GM18508 (cell line): Measurements from ENCODE around the gene PTMA.
"Not testable (repeated sequence)": the region's sequence is repeated elsewhere in the genome, so short reads cannot be mapped to it uniquely, and the experiment has no call there.

Experiments
- ATAC-seq: cut with Tn5 transposase; IDR thresholded peaks from one replicate; pipeline ENCODE4 v1.9.1; 2021; ENCODE audit warnings: moderate number of reproducible peaks; ENCODE audit not compliant: insufficient read depth, unreplicated experiment

Gene PTMA

DNA sequence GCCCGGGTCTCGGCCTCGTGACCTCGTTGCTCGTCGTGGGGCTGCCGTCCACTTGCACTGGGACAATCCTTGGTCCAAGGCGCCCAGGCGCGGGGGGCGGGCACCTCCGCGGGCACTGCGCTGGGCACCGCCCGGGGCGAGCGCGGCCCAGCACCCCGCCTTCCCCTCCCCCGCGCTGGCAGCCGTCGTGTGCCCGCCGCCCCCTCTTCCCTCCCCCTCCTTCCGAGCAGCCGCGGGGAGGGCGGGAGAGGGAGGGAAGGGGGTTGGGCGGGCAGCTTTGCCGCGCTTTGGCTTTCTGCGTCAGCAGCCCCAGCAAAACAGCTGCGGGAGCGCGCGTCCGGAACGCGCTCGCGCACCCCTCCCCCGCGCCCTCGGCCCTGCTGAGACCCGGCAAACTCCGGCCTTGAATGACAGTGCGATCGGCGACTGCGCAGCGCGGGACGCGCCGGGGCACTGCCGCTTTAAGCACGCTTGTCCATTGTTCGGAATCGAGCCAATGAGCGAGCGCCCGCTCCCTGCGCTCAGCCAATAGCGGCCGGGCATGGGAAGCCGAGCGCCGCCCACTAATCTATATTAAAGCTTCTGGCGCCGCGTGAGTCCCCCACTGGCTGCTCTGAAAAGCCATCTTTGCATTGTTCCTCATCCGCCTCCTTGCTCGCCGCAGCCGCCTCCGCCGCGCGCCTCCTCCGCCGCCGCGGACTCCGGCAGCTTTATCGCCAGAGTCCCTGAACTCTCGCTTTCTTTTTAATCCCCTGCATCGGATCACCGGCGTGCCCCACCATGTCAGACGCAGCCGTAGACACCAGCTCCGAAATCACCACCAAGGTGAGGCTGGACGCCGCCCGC lies at the start of gene PTMA:
TSS of gene PTMA (plus strand) at position 599 of the 846 bp plus-strand sequence. CDS start at position 781, 182 bp downstream.
- ATAC-seq, result peak; percentile 37

DNA sequence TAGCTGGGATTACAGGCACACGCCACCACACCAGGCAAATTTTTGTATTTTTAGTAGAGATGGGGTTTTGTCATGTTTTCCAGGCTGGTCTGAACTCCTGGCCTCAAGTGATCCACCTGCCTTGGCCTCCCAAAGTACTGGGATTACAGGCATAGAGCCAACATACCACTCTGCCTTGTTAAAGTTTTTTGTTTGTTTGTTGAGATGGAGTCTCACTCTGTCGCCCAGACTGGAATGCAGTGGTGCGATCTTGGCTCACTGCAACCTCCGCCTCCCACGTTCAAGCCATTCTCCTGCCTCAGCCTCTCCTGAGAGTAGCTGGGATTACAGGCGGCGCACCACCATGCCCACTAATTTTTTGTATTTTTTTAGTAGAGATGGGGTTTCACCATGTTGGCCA lies 48.3 kb upstream of the PTMA start:
- ATAC-seq, result not testable (repeated sequence)

- ATAC-seq, result no peak
Observed at GRCh38 chr2:231660860-231661259, 47.5 kb upstream of the PTMA start.

GRCh38 chr2:231661422-231662027 lies 46.8 kb upstream of the PTMA start:
- ATAC-seq, result no peak

DNA sequence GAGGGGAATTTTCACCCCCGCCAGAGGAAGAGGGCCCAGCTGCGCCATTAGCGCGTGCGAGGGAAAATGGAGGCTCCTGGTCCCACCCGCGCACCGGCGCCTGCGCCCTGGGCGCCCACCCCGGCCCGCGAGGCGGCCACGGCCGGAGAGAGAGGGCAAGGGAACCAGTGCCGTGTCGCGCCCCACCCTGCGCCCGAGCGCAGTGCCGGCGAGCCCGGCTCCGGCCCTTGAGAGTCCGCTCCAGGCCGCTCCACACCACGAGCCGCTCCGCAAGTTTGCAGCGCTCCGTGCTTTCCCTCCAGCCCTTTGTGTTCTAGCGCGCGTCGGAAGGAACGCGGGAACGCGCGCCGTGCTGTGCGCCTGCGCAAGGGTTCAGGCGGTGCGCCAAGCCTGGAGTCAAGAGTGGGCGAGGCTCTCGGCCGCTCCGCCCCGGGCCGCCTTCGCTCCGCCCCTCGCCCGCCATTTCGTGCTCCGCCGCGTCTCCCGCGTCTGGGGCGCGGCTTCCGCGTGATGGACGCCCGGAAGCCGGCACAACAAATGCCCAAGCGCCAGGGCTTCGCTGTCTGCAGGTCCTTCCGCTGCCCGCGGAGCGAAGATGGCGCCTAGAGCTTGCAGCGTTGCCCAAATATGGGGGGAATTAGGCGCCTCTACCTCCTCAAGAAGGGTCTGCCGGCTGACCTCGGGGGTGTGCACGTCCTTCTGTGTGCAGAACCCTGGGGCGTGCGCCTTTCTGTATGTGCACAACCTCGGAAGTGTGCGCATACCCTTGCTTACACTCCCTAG lies 46.1 kb upstream of the PTMA start:
- peak; percentile 40 for ATAC-seq

GRCh38 chr2:231662811-231663457 lies 45.4 kb upstream of the PTMA start:
- no peak for ATAC-seq

GRCh38 chr2:231663458-231664212 lies 44.7 kb upstream of the PTMA start:
- no peak for ATAC-seq

GRCh38 chr2:231664727-231665126 lies 43.6 kb upstream of the PTMA start:
- no peak for ATAC-seq

DNA sequence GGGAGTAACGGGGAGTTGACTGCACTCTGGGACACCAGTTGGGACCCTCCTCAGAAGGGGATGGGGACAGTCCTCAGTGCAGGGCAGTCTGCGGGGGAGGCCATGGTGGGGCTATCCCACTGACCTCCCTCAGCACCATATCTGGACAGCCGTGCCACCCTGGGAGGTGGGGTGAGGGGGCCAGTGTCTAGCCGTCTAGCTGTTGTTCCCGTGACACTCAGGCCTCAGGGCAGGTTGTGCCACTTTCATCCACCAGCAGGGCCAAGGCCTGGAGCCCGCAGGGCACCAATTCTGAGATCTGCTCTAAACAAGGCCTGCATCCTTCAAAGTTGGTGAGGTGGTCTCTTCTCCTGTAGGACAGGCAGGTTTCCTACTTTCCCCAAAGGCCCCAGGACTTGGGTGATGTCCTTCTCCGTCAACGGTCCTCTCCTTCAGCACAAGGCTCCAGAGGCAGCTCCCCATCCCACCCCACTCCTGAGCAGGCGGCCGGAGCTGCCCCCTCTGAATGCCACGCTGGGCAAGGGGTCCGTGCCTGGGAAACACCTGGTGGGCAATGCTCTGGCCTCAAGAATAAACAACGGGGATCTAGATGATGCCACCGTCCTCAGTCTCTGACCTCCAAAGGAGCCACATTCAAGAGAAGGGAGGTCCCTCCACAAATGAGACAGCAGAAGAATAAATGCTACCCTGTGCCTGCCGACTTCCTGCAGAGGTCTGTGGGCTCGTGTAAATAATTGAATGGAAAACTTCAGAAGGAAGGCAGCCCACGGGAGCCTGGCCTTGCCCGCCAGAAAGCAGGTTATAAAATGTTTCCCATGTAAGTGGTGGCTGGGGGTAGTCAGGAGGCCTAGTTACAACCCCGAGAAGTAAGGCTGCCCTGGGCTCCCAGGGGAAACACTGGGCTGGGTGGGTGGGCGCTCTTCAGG lies 42.8 kb upstream of the PTMA start:
- ATAC-seq, result no peak

DNA sequence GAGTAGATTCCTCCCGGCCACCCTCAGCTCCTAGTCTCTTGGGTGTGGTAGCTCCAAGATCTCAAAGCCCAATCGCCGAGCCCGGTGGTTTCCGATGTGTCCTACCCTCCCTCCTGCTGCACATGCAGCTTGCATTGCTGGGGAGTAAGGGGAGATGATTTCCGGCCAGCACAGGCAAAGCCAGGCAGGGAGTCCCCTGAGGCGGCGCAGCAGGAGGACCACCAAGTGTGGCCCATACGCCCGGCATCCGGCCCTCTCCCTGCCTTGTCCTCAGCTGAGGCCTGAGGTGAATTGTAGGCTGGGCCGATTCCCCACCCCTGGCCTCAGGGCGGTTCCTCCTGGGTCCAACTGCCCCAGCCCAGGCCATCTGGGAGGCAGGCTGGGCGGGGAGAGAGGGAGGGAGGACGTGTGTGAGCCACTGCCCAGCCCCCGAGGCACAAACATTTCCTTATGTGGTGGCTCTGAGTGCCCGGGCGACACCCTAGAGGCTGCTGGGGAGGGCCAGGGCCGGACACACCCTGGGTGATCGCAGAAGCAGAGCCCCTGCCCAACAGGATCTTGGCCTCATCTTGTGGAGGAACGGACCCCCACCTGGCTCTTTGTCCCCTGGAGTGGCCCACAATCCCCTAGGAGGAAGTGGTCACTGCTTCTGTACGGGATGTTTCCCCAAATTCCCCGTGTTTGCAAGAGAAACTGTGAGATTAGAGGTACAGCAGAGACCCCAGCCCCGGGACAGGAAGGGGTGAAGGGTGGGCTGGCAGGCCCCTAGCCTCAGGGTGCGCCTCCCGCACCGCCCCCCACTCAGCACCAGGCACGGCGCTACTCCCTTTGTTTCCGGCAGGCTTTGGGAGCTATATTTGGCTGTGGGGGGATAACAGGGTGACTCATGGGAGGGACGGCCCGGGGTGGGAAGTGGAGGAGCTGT lies 41.9 kb upstream of the PTMA start:
- ATAC-seq, result peak; percentile 33

DNA sequence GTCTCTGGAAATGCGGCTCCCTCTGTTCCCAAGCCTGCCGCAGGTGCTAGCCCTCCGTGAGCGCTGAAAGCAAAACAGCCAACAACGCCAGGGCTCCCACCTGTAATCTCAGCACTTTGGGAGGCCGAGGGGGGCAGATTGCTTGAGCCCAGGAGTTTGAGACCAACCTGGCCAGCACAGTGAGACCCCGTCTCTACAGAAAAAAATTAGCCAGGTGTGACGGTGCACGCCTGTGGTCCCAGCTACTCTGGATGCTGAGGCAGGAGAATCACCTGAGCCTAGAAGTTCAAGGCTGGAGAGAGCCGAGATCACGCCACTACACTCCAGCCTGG lies 41.3 kb upstream of the PTMA start:
- ATAC-seq, result no peak

GRCh38 chr2:231667496-231667895 lies 40.8 kb upstream of the PTMA start:
- no peak for ATAC-seq

DNA sequence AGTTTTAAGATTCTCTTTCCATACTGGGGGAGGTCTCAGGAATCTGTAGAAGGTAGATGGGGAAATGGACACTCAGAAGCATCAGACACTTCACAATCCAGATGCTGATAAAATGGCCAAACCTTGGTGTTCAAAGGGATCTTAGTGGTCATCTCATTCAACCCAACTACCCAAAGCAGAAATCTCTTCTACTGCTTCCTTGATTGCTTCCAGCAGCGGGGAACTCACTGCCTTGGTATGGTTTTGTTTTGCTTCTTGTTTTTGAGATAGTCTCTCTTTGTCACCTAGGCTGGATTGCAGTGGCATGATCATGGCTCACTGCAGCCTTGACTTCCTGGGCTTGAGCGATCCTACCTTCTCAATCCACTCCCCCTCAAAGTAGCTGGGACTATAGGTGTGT lies 39.3 kb upstream of the PTMA start:
- no peak for ATAC-seq

DNA sequence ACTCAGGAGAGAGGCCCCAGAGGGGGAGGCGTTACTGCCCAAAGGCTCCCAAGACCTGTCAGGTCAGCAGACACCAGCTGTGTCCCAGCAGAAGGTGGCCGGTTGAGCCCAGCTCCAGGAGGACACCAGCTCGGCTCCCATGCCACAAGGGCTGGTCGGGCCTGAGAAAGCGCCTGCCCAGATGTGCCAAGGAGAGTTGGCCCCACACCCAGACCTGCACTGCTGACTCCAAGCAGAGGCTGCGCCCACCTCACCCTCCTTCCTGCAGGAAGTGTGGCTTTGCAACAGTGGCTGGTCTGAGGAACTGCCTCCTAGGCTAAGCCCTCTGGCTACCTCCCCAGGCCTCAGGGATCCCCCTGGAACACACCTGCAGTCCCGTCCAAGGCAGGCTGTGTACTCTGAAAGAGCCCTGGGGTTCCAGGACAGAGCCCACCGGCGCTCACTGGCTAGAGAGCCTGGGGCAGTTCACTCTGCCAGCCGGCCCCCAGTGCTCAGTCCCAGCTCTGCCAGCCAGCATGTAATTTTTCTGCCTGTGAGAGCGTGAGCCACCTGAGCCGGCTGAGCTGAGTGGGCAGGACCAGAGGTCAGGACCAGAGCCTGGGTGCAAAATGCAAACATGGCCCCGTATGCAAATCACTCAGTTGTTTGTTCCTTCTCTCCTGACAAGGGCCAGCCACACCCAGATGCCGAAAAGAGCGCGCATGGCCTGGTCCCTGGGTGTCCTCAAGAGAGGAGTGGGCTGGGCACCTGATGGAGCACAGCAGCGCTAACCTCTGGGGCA lies 36.9 kb upstream of the PTMA start:
- ATAC-seq, result no peak

- ATAC-seq, result peak; percentile 41
Observed at GRCh38 chr2:231672617-231673347, 35.5 kb upstream of the PTMA start.

GRCh38 chr2:231673348-231673770 lies 35.0 kb upstream of the PTMA start:
- no peak for ATAC-seq
